Measurements from ENCODE around the gene ZNF512B.

DNA sequence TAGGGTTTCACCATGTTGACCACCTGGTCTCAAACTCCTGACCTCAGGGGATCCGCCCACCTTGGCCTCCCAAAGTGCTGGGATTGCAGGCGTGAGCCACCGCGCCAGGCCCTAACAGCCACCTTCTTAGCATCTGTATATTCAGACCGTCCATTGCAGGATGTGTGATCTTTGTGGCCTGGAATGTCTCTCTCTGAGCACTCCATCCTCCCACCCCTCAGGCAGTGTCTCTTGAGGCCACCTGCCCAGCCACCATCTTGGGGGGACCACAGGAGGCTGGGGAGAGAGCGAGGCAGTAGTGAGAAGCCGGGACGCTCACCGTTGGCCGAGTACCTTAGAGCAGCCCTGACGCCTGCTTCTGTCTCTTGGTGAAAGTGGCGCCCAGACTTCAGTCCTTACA is 56.0 kb downstream of the ZNF512B start:
- TF ChIP-seq POLR2AphosphoS5 (IDR thresholded peaks at IDR 0.05; ENCODE audit: low read depth, low read length) (no peak), POLR2A (IDR thresholded peaks at IDR 0.05; ENCODE audit: low read depth, low read length) (no peak), SPI1 (IDR thresholded peaks at IDR 0.05; ENCODE audit: low read depth, low read length) (no peak), TAF1 (IDR thresholded peaks at IDR 0.05; ENCODE audit: low read depth, low read length) (no peak), PAX5 (IDR thresholded peaks at IDR 0.05; ENCODE audit: insufficient read depth, low read length, severe bottlenecking) (no peak)
